Mucosa of gallbladder (tissue), 1 donor: Measurements from ENCODE around the gene ATP13A5. TPM values are rescaled to one million over a fixed set of nuclear protein-coding genes. Genes with fewer than 3 reads are reported as not detected.

ENCODE experiments used
- DNase-seq: peaks from one replicate; pipeline ENCODE4 v3.0.0-alpha.2; 2020; ENCODE audit warnings: low spot score
- total RNA-seq: library from RNA; stranded (reverse); gene quantifications from one replicate; pipeline ENCODE4 v1.2.1, GENCODE V29; 2021
- donor health status: DM: no; HTN: no; CAD: no.

ATP13A5 gene
- total RNA-seq, 1 donor from 2014 or later: 0.86 TPM

GRCh38 chr3:193347521-193348501 lies 30.7 kb downstream of the ATP13A5 start:
- no peak for DNase-seq

- no peak for DNase-seq
Observed at GRCh38 chr3:193346259-193346658, 32.3 kb downstream of the ATP13A5 start.

- no peak for DNase-seq
Observed at GRCh38 chr3:193345431-193345830, 33.1 kb downstream of the ATP13A5 start.

GRCh38 chr3:193344486-193344885 lies 34.1 kb downstream of the ATP13A5 start:
- DNase-seq: no peak

- no peak for DNase-seq
Observed at GRCh38 chr3:193343726-193344222, 34.8 kb downstream of the ATP13A5 start.

- no peak for DNase-seq
Observed at GRCh38 chr3:193342551-193342950, 36.0 kb downstream of the ATP13A5 start.

- DNase-seq: no peak
Observed at GRCh38 chr3:193335031-193335430, 43.5 kb downstream of the ATP13A5 start.

- DNase-seq: no peak
Observed at GRCh38 chr3:193333229-193333628, 45.3 kb downstream of the ATP13A5 start.

GRCh38 chr3:193330555-193331204 lies 47.9 kb downstream of the ATP13A5 start:
- no peak for DNase-seq

GRCh38 chr3:193317682-193318300 lies 60.8 kb downstream of the ATP13A5 start:
- no peak for DNase-seq

- DNase-seq: no peak
Observed at GRCh38 chr3:193314161-193314560, 64.4 kb downstream of the ATP13A5 start.

- no peak for DNase-seq
Observed at GRCh38 chr3:193313061-193313958, 65.2 kb downstream of the ATP13A5 start.

- DNase-seq: no peak
Observed at GRCh38 chr3:193310914-193311723, 67.4 kb downstream of the ATP13A5 start.

- no peak for DNase-seq
Observed at GRCh38 chr3:193305356-193305755, 73.2 kb downstream of the ATP13A5 start.

GRCh38 chr3:193301433-193301832 lies 77.1 kb downstream of the ATP13A5 start:
- no peak for DNase-seq

GRCh38 chr3:193297421-193297820 lies 81.1 kb downstream of the ATP13A5 start:
- no peak for DNase-seq

- no peak for DNase-seq
Observed at GRCh38 chr3:193295985-193296384, 82.6 kb downstream of the ATP13A5 start.

- DNase-seq: no peak
Observed at GRCh38 chr3:193292386-193292785, 86.2 kb downstream of the ATP13A5 start.

GRCh38 chr3:193271101-193271840 lies 107.3 kb downstream of the ATP13A5 start:
- no peak for DNase-seq

GRCh38 chr3:193270451-193270850 lies 108.1 kb downstream of the ATP13A5 start:
- no peak for DNase-seq
